ENCODE measurements around the gene PLCB1. TPM values are rescaled to one million over a fixed set of nuclear protein-coding genes. Genes with fewer than 3 reads are reported as not detected.

The PLCB1 gene
- total and polyA plus RNA-seq, 2 of the 4 experiments (the other 2 are of a cell fraction): 5.6 to 16.1 TPM

DNA sequence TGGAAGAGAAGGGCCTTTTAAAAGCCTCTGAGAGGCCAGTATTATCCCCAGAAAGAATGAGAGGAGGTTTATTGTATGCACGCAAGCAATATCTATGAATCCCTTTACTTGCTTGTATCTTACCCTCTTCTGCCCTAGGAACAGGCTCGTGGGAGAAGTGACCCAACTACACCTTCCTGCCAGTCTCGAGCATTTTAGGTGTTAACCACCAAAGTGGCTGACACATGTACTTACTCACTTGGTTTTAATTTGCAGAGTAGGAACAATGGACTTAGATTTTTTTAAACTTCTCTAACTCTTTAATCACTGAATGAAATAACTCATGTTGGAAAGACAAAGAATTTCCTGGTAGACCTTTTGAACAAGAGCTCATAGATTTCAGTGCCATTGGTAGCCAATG is 296.9 kb downstream of the PLCB1 start:
- ChIA-PET POLR2A (ENCODE audit: unreplicated experiment) (interaction anchor here (1.0 kb wide), 1 partner anchor 9 kb away, joined by 4 read pairs; no protein-coding TSS in a partner anchor), CTCF (no interaction called here)
- Histone ChIP-seq H3K36me3 (ENCODE audit: control insufficient read depth, insufficient read depth, low read length) (no peaks in the 10 kb centered on the region), H3K14ac (replicated peaks; ENCODE audit: low read depth, low read length) (no peak overlapping the region), H2BK15ac (ENCODE audit: low read depth, low read length) (no peak overlapping the region), H4K8ac (ENCODE audit: low read depth in 2 of 2, low read length in 2 of 2) (no peak overlapping the region), H2BK5ac (ENCODE audit: low read depth, low read length, poor library complexity, severe bottlenecking) (no peak overlapping the region), H3K9me1 (ENCODE audit: insufficient read depth, low read length) (peaks cover under 1% of the 10 kb centered on the region; the same call in 1 of the 2 replicates), H4K91ac (ENCODE audit: insufficient read depth, low read depth, low read length) (no peak overlapping the region), H4K5ac (ENCODE audit: low read depth, low read length) (no peak overlapping the region), H2AK9ac (replicated peaks; ENCODE audit: low read depth, low read length, poor library complexity) (no peak overlapping the region), H2AFZ (replicated peaks; ENCODE audit: low read length, poor library complexity) (no peak overlapping the region), H3K27ac (ENCODE audit: insufficient read depth, low read length) (no peak overlapping the region), H3K9ac (ENCODE audit: low read depth, low read length) (no peak overlapping the region), H3K23ac (ENCODE audit: low read depth, low read length) (no peak overlapping the region), H3K4me3 (ENCODE audit: insufficient read depth, low read depth, low read length) (no peak overlapping the region), H3K4me1 (ENCODE audit: control insufficient read depth, insufficient read depth, low read length) (peaks cover 5% of the 10 kb centered on the region), H3K79me1 (ENCODE audit: low read depth in 1 of 2, low read length in 2 of 2) (peaks cover 0 to 4% of the 10 kb centered on the region in 2 experiments; a peak in 1 of 4 replicates), H3K27me3 (ENCODE audit: control insufficient read depth, insufficient read depth, low read length) (no peaks in the 10 kb centered on the region), H2BK20ac (ENCODE audit: low read depth, low read length) (0 out of 2 replicates have a peak overlapping the region, but pooled peaks have one; percentile 2), H3K9me3 (ENCODE audit: control insufficient read depth, insufficient read depth, low read length) (no peaks in the 10 kb centered on the region), H3K56ac (ENCODE audit: extremely low read depth, insufficient read depth, low read length) (no peak overlapping the region), H3K4me2 (ENCODE audit: low read depth, low read length) (no peak overlapping the region), H4K20me1 (ENCODE audit: insufficient read depth, low read length) (no peaks in the 10 kb centered on the region), H3K4ac (ENCODE audit: low read depth, low read length) (no peak overlapping the region), H3K18ac (ENCODE audit: low read depth, low read length) (no peak overlapping the region), H2AK5ac (ENCODE audit: low read depth, low read length) (no peak overlapping the region), H2BK120ac (ENCODE audit: low read depth, low read length) (no peak overlapping the region)
- no peak for ATAC-seq (ENCODE audit: low read depth)
- no peak for DNase-seq
- dilution Hi-C loops (cut with HindIII; ENCODE audit: low sequenced_read_pairs, unreplicated experiment): no loop called here
- TF ChIP-seq BHLHE40 (IDR thresholded peaks at IDR 0.05; ENCODE audit: low read depth, low read length) (no peak), MAFK (IDR thresholded peaks at IDR 0.05; ENCODE audit: low read depth, low read length) (no peak), MXI1 (IDR thresholded peaks at IDR 0.05; ENCODE audit: borderline replicate concordance, low read depth, low read length) (no peak), CHD1 (IDR thresholded peaks at IDR 0.05; ENCODE audit: low read depth, low read length) (no peak), CEBPB (IDR thresholded peaks at IDR 0.05; ENCODE audit: low read depth, low read length) (no peak), SMC3 (IDR thresholded peaks at IDR 0.05; ENCODE audit: low read depth, low read length) (no peak), RAD21 (IDR thresholded peaks at IDR 0.05; ENCODE audit: low read length) (no peak), RFX5 (IDR thresholded peaks at IDR 0.05; ENCODE audit: low read depth, low read length) (no peak), POLR2A (IDR thresholded peaks at IDR 0.05; ENCODE audit: low read depth, low read length) (no peak), NFE2L2 (IDR thresholded peaks at IDR 0.05; ENCODE audit: low read depth, low read length) (no peak), FOS (IDR thresholded peaks at IDR 0.05; ENCODE audit: low read depth, low read length) (no peak), RCOR1 (IDR thresholded peaks at IDR 0.05; ENCODE audit: insufficient replicate concordance, low read length) (no peak), MAZ (IDR thresholded peaks at IDR 0.05; ENCODE audit: borderline replicate concordance, low read depth, low read length) (no peak)
- TF ChIP-seq, protein P1, sequence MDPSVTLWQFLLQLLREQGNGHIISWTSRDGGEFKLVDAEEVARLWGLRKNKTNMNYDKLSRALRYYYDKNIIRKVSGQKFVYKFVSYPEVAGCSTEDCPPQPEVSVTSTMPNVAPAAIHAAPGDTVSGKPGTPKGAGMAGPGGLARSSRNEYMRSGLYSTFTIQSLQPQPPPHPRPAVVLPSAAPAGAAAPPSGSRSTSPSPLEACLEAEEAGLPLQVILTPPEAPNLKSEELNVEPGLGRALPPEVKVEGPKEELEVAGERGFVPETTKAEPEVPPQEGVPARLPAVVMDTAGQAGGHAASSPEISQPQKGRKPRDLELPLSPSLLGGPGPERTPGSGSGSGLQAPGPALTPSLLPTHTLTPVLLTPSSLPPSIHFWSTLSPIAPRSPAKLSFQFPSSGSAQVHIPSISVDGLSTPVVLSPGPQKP (IDR thresholded peaks at IDR 0.05; ENCODE audit: borderline replicate concordance, low read depth, low read length): no peak
- TF ChIP-seq, protein P2, sequence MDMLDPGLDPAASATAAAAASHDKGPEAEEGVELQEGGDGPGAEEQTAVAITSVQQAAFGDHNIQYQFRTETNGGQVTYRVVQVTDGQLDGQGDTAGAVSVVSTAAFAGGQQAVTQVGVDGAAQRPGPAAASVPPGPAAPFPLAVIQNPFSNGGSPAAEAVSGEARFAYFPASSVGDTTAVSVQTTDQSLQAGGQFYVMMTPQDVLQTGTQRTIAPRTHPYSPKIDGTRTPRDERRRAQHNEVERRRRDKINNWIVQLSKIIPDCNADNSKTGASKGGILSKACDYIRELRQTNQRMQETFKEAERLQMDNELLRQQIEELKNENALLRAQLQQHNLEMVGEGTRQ (IDR thresholded peaks at IDR 0.05; ENCODE audit: low read depth, low read length): no peak
- TF ChIP-seq, protein P3, sequence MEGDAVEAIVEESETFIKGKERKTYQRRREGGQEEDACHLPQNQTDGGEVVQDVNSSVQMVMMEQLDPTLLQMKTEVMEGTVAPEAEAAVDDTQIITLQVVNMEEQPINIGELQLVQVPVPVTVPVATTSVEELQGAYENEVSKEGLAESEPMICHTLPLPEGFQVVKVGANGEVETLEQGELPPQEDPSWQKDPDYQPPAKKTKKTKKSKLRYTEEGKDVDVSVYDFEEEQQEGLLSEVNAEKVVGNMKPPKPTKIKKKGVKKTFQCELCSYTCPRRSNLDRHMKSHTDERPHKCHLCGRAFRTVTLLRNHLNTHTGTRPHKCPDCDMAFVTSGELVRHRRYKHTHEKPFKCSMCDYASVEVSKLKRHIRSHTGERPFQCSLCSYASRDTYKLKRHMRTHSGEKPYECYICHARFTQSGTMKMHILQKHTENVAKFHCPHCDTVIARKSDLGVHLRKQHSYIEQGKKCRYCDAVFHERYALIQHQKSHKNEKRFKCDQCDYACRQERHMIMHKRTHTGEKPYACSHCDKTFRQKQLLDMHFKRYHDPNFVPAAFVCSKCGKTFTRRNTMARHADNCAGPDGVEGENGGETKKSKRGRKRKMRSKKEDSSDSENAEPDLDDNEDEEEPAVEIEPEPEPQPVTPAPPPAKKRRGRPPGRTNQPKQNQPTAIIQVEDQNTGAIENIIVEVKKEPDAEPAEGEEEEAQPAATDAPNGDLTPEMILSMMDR (conservative IDR thresholded peaks at IDR 0.05; ENCODE audit: low read depth, low read length): no peak
- in situ Hi-C loops (cut with MboI; ENCODE audit: low sequenced_read_pairs): no loop called here
- WGBS, 2 experiments (ENCODE audit: extremely low coverage in 2 of 2, insufficient read length in 1 of 2): no CpG with 5 or more reads among the region's 3 CpGs
- intact Hi-C loops (cut with micrococcal nuclease): no loop called here
- no TSS peak for BruUV-seq (replicated peaks)
